GM21390 (cell line): ENCODE measurements around the gene CAMK2A.

Experiments used
- ATAC-seq: cut with Tn5 transposase; IDR thresholded peaks from one replicate; pipeline ENCODE4 v1.9.1; 2021; ENCODE audit not compliant: unreplicated experiment

CAMK2A gene

GRCh38 chr5:150300496-150301169, 11.1 kb upstream of the CAMK2A start:
- no peak for ATAC-seq

GRCh38 chr5:150299571-150300327, 10.2 kb upstream of the CAMK2A start:
- ATAC-seq = no peak

- no peak for ATAC-seq
Measured at GRCh38 chr5:150298701-150299451, 9.3 kb upstream of the CAMK2A start.

GRCh38 chr5:150297934-150298595, 8.5 kb upstream of the CAMK2A start:
- no peak for ATAC-seq

GRCh38 chr5:150297236-150297890, 7.8 kb upstream of the CAMK2A start:
- no peak for ATAC-seq

- no peak for ATAC-seq
Measured at GRCh38 chr5:150296496-150296895, 6.9 kb upstream of the CAMK2A start.

GRCh38 chr5:150295741-150296486, 6.3 kb upstream of the CAMK2A start:
- no peak for ATAC-seq

GRCh38 chr5:150295172-150295634, 5.6 kb upstream of the CAMK2A start:
- no peak for ATAC-seq

GRCh38 chr5:150294551-150295071, 5.0 kb upstream of the CAMK2A start:
- no peak for ATAC-seq

- ATAC-seq = no peak
Measured at GRCh38 chr5:150293091-150293941, 3.7 kb upstream of the CAMK2A start.

GRCh38 chr5:150291388-150292385, 2.1 kb upstream of the CAMK2A start:
- no peak for ATAC-seq

- no peak for ATAC-seq
Measured at GRCh38 chr5:150288791-150289190, 782 bp downstream of the CAMK2A start.

GRCh38 chr5:150288361-150288760, 1.2 kb downstream of the CAMK2A start:
- ATAC-seq = no peak

GRCh38 chr5:150286820-150287219, 2.8 kb downstream of the CAMK2A start:
- ATAC-seq = no peak

GRCh38 chr5:150285114-150285513, 4.5 kb downstream of the CAMK2A start:
- no peak for ATAC-seq

- ATAC-seq = no peak
Measured at GRCh38 chr5:150284311-150284710, 5.3 kb downstream of the CAMK2A start.

GRCh38 chr5:150283904-150284303, 5.7 kb downstream of the CAMK2A start:
- ATAC-seq = no peak

- ATAC-seq = no peak
Measured at GRCh38 chr5:150281987-150282386, 7.6 kb downstream of the CAMK2A start.
